ENCODE data around the gene FBLN1. TPM values are rescaled to one million over a fixed set of nuclear protein-coding genes. Genes with fewer than 3 reads are reported as not detected.

Gene FBLN1
- total RNA-seq, 1 experiment from 2014 or later: 23.4 TPM

DNA sequence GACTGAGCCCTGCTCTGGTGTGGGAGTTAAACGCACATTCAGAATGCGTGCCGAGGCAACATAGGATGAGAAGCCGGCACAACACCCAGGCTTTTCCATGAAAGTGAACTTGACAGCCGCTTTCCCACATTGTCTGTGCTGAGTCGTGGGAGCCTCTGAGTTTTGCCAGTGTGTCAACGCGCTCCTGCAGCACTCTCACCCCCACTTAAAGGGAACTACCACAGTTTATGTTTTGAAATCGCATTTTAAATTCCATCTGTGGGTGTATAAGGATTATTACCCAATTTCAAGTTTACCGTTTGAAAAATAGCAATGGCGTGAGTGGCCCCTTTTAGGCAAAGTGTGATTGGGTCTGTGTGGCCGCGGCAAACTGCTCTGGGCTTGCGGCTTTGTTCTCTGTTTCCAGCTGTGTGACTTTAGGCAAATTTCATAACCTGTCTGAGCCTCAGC, 81.5 kb downstream of the FBLN1 start:
- Histone ChIP-seq H3K9me2 (ENCODE audit: insufficient read depth) (no peaks in the 10 kb centered on the region), H3K27ac (ENCODE audit: low read depth, low read length) (no peak overlapping the region), H3K36me3 (ENCODE audit: control insufficient read depth in 1 of 2, insufficient read depth in 2 of 2, low read length in 2 of 2) (no peaks in the 10 kb centered on the region), H3K9me3 (ENCODE audit: control insufficient read depth in 1 of 2, insufficient read depth in 1 of 2, low read depth in 1 of 2, low read length in 2 of 2) (no peaks in the 10 kb centered on the region), H4K20me1 (ENCODE audit: insufficient read depth) (no peaks in the 10 kb centered on the region), H3K79me2 (ENCODE audit: insufficient read depth, low read length) (no peaks in the 10 kb centered on the region), H3K27me3 (ENCODE audit: insufficient read depth, low read length) (no peaks in the 10 kb centered on the region), H3K4me2 (ENCODE audit: low read length) (no peak overlapping the region), H3K9ac (ENCODE audit: low read length) (no peak overlapping the region), H2AFZ (ENCODE audit: low read depth, low read length, poor library complexity, severe bottlenecking) (no peak overlapping the region), H3K4me1 (ENCODE audit: control insufficient read depth in 1 of 2, insufficient read depth in 2 of 2, low read length in 2 of 2) (peaks cover 0 to 4% of the 10 kb centered on the region in 2 experiments; a peak in 1 of 4 replicates), H3K4me3 (replicated peaks in 1 of 2; ENCODE audit: low read depth in 1 of 2, low read length in 2 of 2) (no peak overlapping the region)
- ChIA-PET CTCF (no interaction called here), RAD21 (ENCODE audit: low non-redundant PET in 1 of 2, low total read pairs in 2 of 2, uncharacterized antibody in 2 of 2, unreplicated experiment in 2 of 2) (no interaction called here), POLR2A (no interaction called here)
- intact Hi-C loops (cut with micrococcal nuclease): no loop called here
- BruUV-seq (replicated peaks): no TSS peak
- no peak for DNase-seq (ENCODE audit: low read depth, low spot score)
- no peak for TF ChIP-seq POLR2AphosphoS5 (IDR thresholded peaks at IDR 0.05; ENCODE audit: low read depth, low read length)
- ATAC-seq: no peak

DNA sequence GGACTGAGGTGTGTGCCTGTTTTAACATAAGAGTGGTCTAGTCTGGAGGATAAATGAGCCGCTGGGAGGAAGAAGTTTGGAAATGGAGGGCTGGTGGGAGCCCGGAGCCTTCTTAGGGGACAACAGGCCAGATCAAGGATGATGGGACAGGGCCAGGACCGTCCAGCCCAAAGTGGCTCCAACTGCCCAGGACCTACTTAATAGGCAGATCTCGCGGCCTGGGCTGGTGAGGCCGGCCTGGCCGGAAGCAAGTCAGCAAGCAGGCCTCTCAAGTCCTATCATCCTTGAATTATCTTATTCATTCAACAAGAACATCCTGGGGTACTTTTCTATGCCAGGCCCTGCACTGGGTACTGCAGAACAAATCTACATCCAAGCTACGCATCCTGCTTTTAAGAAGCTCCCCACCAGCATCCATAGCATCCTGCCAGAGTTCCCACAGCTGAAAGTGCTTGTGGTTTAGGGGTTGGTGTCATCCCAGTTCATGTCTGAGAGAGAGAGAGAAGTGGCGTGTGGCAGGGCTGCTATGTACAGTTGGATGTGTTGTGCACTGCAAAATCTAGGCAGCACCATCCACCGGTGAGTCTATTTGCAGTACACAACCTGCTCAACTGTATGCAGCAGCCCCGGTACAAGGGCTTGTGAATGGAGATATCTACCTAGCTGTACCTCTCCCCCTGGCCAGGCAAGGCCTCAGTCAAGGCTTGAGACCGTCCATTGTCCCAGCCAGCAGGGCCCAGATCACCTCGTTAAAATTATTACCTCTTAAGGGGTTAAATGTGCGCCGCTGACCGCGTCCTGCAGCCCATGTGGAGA, 82.1 kb downstream of the FBLN1 start:
- intact Hi-C loops (cut with micrococcal nuclease): no loop called here
- Histone ChIP-seq H3K4me1 (ENCODE audit: control insufficient read depth in 1 of 2, insufficient read depth in 2 of 2, low read length in 2 of 2) (peaks cover 0 to 4% of the 10 kb centered on the region in 2 experiments; a peak in 1 of 4 replicates), H3K27ac (ENCODE audit: low read depth, low read length) (no peak overlapping the region), H3K27me3 (ENCODE audit: insufficient read depth, low read length) (no peaks in the 10 kb centered on the region), H3K9me3 (ENCODE audit: control insufficient read depth in 1 of 2, insufficient read depth in 1 of 2, low read depth in 1 of 2, low read length in 2 of 2) (no peaks in the 10 kb centered on the region), H3K4me3 (replicated peaks in 1 of 2; ENCODE audit: low read depth in 1 of 2, low read length in 2 of 2) (no peak overlapping the region), H3K36me3 (ENCODE audit: control insufficient read depth in 1 of 2, insufficient read depth in 2 of 2, low read length in 2 of 2) (no peaks in the 10 kb centered on the region), H2AFZ (ENCODE audit: low read depth, low read length, poor library complexity, severe bottlenecking) (no peak overlapping the region), H4K20me1 (ENCODE audit: insufficient read depth) (no peaks in the 10 kb centered on the region), H3K79me2 (ENCODE audit: insufficient read depth, low read length) (no peaks in the 10 kb centered on the region), H3K9me2 (ENCODE audit: insufficient read depth) (no peaks in the 10 kb centered on the region), H3K9ac (ENCODE audit: low read length) (no peak overlapping the region), H3K4me2 (ENCODE audit: low read length) (no peak overlapping the region)
- no peak for ATAC-seq
- RAD21 ChIA-PET (ENCODE audit: low non-redundant PET in 1 of 2, low total read pairs in 2 of 2, uncharacterized antibody in 2 of 2, unreplicated experiment in 2 of 2): no interaction called here
- TF ChIP-seq TCF7L2 (IDR thresholded peaks at IDR 0.05; ENCODE audit: borderline replicate concordance, extremely low read depth, insufficient read depth, insufficient read length): no peak
- TF ChIP-seq, protein P1, sequence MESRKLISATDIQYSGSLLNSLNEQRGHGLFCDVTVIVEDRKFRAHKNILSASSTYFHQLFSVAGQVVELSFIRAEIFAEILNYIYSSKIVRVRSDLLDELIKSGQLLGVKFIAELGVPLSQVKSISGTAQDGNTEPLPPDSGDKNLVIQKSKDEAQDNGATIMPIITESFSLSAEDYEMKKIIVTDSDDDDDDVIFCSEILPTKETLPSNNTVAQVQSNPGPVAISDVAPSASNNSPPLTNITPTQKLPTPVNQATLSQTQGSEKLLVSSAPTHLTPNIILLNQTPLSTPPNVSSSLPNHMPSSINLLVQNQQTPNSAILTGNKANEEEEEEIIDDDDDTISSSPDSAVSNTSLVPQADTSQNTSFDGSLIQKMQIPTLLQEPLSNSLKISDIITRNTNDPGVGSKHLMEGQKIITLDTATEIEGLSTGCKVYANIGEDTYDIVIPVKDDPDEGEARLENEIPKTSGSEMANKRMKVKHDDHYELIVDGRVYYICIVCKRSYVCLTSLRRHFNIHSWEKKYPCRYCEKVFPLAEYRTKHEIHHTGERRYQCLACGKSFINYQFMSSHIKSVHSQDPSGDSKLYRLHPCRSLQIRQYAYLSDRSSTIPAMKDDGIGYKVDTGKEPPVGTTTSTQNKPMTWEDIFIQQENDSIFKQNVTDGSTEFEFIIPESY (IDR thresholded peaks at IDR 0.05; ENCODE audit: extremely low read depth, insufficient replicate concordance, low read length): no peak
- TF ChIP-seq SIN3A (IDR thresholded peaks at IDR 0.05; ENCODE audit: low read depth): no peak
- TF ChIP-seq SP1 (IDR thresholded peaks at IDR 0.05; ENCODE audit: low read depth): no peak
- no peak for TF ChIP-seq CBX3 (IDR thresholded peaks at IDR 0.05; ENCODE audit: low read depth)
- CTCF ChIA-PET: no interaction called here
- no TSS peak for BruUV-seq (replicated peaks)
- DNase-seq (ENCODE audit: low read depth, low spot score): no peak
- POLR2A ChIA-PET: no interaction called here

All from HCT116 (cell line).